Osteocyte (in vitro differentiated cells): ENCODE measurements around the gene CD84. TPM values are rescaled to one million over a fixed set of nuclear protein-coding genes. Genes with fewer than 3 reads are reported as not detected.

Source experiments
- DNase-seq: peaks from one replicate; pipeline ENCODE4 v3.0.0; 2021; ENCODE audit warnings: mixed read lengths; ENCODE audit not compliant: unreplicated experiment; ENCODE audit errors: extremely low spot score
- H3K27ac Mint-ChIP-seq: one replicate; pipeline ENCODE4 v1.8.0; 2021; ENCODE audit warnings: mild to moderate bottlenecking, mixed read lengths; ENCODE audit not compliant: unreplicated experiment
- H3K27me3 Mint-ChIP-seq: one replicate; pipeline ENCODE4 v1.8.0; 2021; ENCODE audit warnings: mixed read lengths; ENCODE audit not compliant: unreplicated experiment
- H3K36me3 Mint-ChIP-seq: one replicate; pipeline ENCODE4 v1.8.0; 2021; ENCODE audit warnings: mixed read lengths; ENCODE audit not compliant: unreplicated experiment
- H3K4me1 Mint-ChIP-seq: one replicate; pipeline ENCODE4 v1.8.0; 2021; ENCODE audit warnings: mixed read lengths; ENCODE audit not compliant: unreplicated experiment
- H3K4me3 Mint-ChIP-seq: one replicate; pipeline ENCODE4 v1.8.0; 2021; ENCODE audit warnings: mild to moderate bottlenecking, moderate library complexity, mixed read lengths; ENCODE audit not compliant: unreplicated experiment
- H3K9me3 Mint-ChIP-seq: one replicate; pipeline ENCODE4 v1.8.0; 2021; ENCODE audit warnings: mixed read lengths; ENCODE audit not compliant: unreplicated experiment
- CTCF ChIP-seq: fragments of 200-600 bp; sonication (generic); IDR thresholded peaks from 2 replicates; pipeline ENCODE4 v1.5.0; 2021; ENCODE audit warnings: antibody characterized with exemption, mild to moderate bottlenecking, moderate library complexity
- total RNA-seq: library from RNA; stranded (reverse); gene quantifications from 2 replicates; pipeline ENCODE4 v1.2.1, GENCODE V29; 2021

The CD84 gene
- total RNA-seq, 1 donor from 2014 or later = not detected

GRCh38 chr1:160605792-160606479 is 26.6 kb upstream of the CD84 start:
- no peak for TF ChIP-seq CTCF
- H3K27ac Mint-ChIP-seq = no peak overlapping the region
- H3K9me3 Mint-ChIP-seq = peaks cover 9% of the 10 kb centered on the region
- DNase-seq = no peak
- no peaks in the 10 kb centered on the region for H3K36me3 Mint-ChIP-seq
- H3K4me1 Mint-ChIP-seq = no peaks in the 10 kb centered on the region
- no peak overlapping the region for H3K4me3 Mint-ChIP-seq
- peaks cover 25% of the 10 kb centered on the region for H3K27me3 Mint-ChIP-seq

DNA sequence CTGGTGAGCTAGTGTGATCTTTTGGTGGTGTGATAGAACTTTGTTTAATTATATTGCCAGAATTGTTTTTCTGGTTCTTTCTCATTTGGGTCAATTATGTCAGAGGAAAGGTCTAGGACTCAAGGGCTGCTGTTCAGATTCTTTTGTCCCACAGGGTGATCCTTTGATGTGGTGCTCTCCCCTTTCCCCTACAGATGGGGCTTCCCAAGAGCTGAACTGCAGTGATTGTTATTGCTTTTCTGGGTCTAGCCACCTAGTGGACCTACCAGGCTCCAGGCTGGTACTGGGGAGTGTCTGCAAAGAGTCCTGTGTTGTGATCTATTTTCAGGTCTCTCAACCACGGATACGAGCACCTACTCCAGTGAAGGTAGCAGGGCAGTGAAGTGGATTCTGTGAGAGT is 25.9 kb upstream of the CD84 start:
- Mint-ChIP-seq H3K4me3 (no peak overlapping the region), H3K27ac (no peak overlapping the region), H3K36me3 (no peaks in the 10 kb centered on the region), H3K9me3 (peaks cover 9% of the 10 kb centered on the region), H3K27me3 (peaks cover 17% of the 10 kb centered on the region), H3K4me1 (no peaks in the 10 kb centered on the region)
- DNase-seq = no peak
- TF ChIP-seq CTCF = no peak

DNA sequence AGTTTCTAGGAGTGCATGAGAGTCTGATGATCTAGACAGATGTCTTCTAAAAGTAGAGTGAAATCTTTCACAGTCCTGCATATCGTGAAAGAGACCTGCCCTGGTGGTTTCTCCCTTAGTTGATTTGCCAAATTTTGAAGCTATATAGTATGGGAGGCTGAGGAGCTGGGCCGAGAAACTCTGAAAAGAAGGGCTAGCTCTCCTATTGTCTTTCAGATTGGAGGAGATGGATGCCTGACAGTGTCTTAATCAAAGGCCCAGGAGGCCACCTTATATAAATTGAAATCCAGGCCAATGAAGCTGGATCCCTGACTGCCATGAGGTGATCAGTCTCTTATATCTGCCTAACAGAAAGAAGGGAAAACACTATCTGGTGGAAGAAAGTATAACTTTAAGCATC is 18.4 kb upstream of the CD84 start:
- DNase-seq = no peak
- Mint-ChIP-seq H3K36me3 (no peaks in the 10 kb centered on the region), H3K4me1 (no peaks in the 10 kb centered on the region), H3K27me3 (peaks cover 5% of the 10 kb centered on the region), H3K4me3 (no peak overlapping the region), H3K9me3 (peaks cover 16% of the 10 kb centered on the region), H3K27ac (no peak overlapping the region)
- TF ChIP-seq CTCF = no peak

DNA sequence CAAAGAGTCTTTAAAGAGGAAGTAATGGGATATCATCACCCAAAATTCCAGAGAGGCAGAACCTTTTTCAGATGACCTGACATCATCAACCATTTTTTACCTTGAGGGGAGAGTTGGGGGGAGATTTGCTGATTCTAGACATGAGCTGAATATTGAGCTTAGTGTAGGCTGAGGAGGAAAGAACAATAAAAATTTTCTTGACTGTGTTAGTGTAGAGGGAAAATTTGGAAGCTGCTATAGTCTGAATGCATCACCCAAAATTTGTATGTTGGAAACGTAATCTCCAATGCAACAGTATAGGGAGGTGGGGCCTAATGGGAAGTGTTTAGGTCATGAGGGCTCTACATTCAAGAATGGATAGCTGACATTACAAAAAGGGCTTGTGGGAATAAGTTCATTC is 17.8 kb upstream of the CD84 start:
- H3K4me1 Mint-ChIP-seq = no peaks in the 10 kb centered on the region
- TF ChIP-seq CTCF = no peak
- H3K36me3 Mint-ChIP-seq = no peaks in the 10 kb centered on the region
- no peak overlapping the region for H3K4me3 Mint-ChIP-seq
- H3K9me3 Mint-ChIP-seq = peaks cover 16% of the 10 kb centered on the region
- DNase-seq = no peak
- peaks cover 8% of the 10 kb centered on the region for H3K27me3 Mint-ChIP-seq
- H3K27ac Mint-ChIP-seq = no peak overlapping the region

GRCh38 chr1:160590488-160590887 is 11.2 kb upstream of the CD84 start:
- H3K27ac Mint-ChIP-seq = no peak overlapping the region
- DNase-seq = no peak
- no peak for TF ChIP-seq CTCF
- H3K27me3 Mint-ChIP-seq = peaks cover 11% of the 10 kb centered on the region
- no peaks in the 10 kb centered on the region for H3K4me1 Mint-ChIP-seq
- no peaks in the 10 kb centered on the region for H3K36me3 Mint-ChIP-seq
- H3K9me3 Mint-ChIP-seq = no peaks in the 10 kb centered on the region
- H3K4me3 Mint-ChIP-seq = no peak overlapping the region
